HEK293 (cell line): Measurements from ENCODE around the gene MEX3C.
A peak's percentile ranks its signal among the peaks of the same experiment; 100 is the strongest.

Experiments used
- CTCF ChIA-PET: fragments of 350-600 bp; formaldehyde crosslinking; extraction: SDS; loops from one replicate; lab custom pipeline; 2021; ENCODE audit warnings: antibody characterized with exemption; lab: Yijun Ruan, JAX
- POLR2A ChIA-PET: fragments of 300-600 bp; formaldehyde crosslinking; extraction: SDS; loops from one replicate; lab custom pipeline; 2020; ENCODE audit warnings: antibody characterized with exemption, inconsistent platforms; lab: Yijun Ruan, JAX
- H3K27ac ChIP-seq: fragments of 200-500 bp; sonication (Bioruptor generic); 2 replicates; pipeline ENCODE4 v1.5.1; 2014; ENCODE audit warnings: low read depth, low read length, control low read depth, inconsistent platforms; ENCODE audit errors: extremely low read depth
- H3K36me3 ChIP-seq, 2 experiments: fragments of 200-500 bp in 1 of 2; sonication (Bioruptor generic) in 1 of 2; 1 replicate in 1 of 2; 2 replicates in 1 of 2; pipeline ENCODE4 v1.5.1; 2014 to 2017; ENCODE audit warnings: inconsistent platforms in 2 of 2, low read length in 2 of 2; ENCODE audit not compliant: control insufficient read depth in 2 of 2, insufficient read depth in 1 of 2
- H3K4me1 ChIP-seq: fragments of 200-500 bp; sonication (Bioruptor generic); 2 replicates; pipeline ENCODE4 v1.5.1; 2014; ENCODE audit warnings: mild to moderate bottlenecking, low read length, inconsistent platforms; ENCODE audit not compliant: control insufficient read depth, insufficient read depth
- H3K4me3 ChIP-seq: 2 replicates; pipeline ENCODE4 v1.5.1; 2011; ENCODE audit warnings: low read depth, mild to moderate bottlenecking, control low read depth, low read length, moderate library complexity
- H3K9me3 ChIP-seq: fragments of 200-500 bp; sonication (Bioruptor generic); 2 replicates; pipeline ENCODE4 v1.5.1; 2014; ENCODE audit warnings: low read depth, low read length, inconsistent platforms; ENCODE audit not compliant: control insufficient read depth, insufficient read depth
- BCL11B ChIP-seq: fragments of 450-650 bp; formaldehyde crosslinking; IDR thresholded peaks from 2 replicates; pipeline ENCODE4 v1.5.1; 2016; ENCODE audit warnings: low read depth, missing biosample characterization, missing genetic modification characterization
- GLIS1 ChIP-seq: fragments of 450-650 bp; formaldehyde crosslinking; IDR thresholded peaks from 2 replicates; pipeline ENCODE4 v1.5.1; 2016; ENCODE audit warnings: missing biosample characterization, missing genetic modification characterization
- KLF17 ChIP-seq: fragments of 450-650 bp; formaldehyde crosslinking; IDR thresholded peaks from 2 replicates; pipeline ENCODE4 v1.5.1; 2016; ENCODE audit warnings: missing biosample characterization, missing genetic modification characterization
- PRDM10 ChIP-seq: fragments of 450-650 bp; formaldehyde crosslinking; IDR thresholded peaks from 2 replicates; pipeline ENCODE4 v1.5.1; 2016; ENCODE audit warnings: missing biosample characterization, missing genetic modification characterization
- RBAK ChIP-seq: fragments of 450-650 bp; formaldehyde crosslinking; IDR thresholded peaks from 2 replicates; pipeline ENCODE4 v1.5.1; 2016; ENCODE audit warnings: missing biosample characterization, missing genetic modification characterization
- SALL2 ChIP-seq: fragments of 450-650 bp; formaldehyde crosslinking; IDR thresholded peaks from 2 replicates; pipeline ENCODE4 v1.5.0; 2017; ENCODE audit warnings: missing biosample characterization, mild to moderate bottlenecking, missing genetic modification characterization, borderline replicate concordance
- SP3 ChIP-seq: fragments of 450-650 bp; formaldehyde crosslinking; IDR thresholded peaks from 2 replicates; pipeline ENCODE4 v1.5.1; 2016; ENCODE audit warnings: missing biosample characterization, missing genetic modification characterization
- TSHZ1 ChIP-seq: fragments of 450-650 bp; formaldehyde crosslinking; IDR thresholded peaks from 2 replicates; pipeline ENCODE4 v1.5.1; 2016; ENCODE audit warnings: missing biosample characterization, missing genetic modification characterization, borderline replicate concordance
- WT1 ChIP-seq: fragments of 450-650 bp; formaldehyde crosslinking; IDR thresholded peaks from 2 replicates; pipeline ENCODE4 v1.5.1; 2016; ENCODE audit warnings: missing biosample characterization, missing genetic modification characterization
- YY2 ChIP-seq: fragments of 450-650 bp; formaldehyde crosslinking; IDR thresholded peaks from 2 replicates; pipeline ENCODE4 v1.5.1; 2016; ENCODE audit warnings: missing biosample characterization, missing genetic modification characterization
- ZBTB20 ChIP-seq: fragments of 450-650 bp; formaldehyde crosslinking; IDR thresholded peaks from 2 replicates; pipeline ENCODE4 v1.5.1; 2016; ENCODE audit warnings: missing biosample characterization, missing genetic modification characterization
- ZIC2 ChIP-seq: fragments of 450-650 bp; formaldehyde crosslinking; IDR thresholded peaks from 2 replicates; pipeline ENCODE4 v1.5.1; 2016; ENCODE audit warnings: missing biosample characterization, missing genetic modification characterization
- ZNF157 ChIP-seq: fragments of 450-650 bp; formaldehyde crosslinking; IDR thresholded peaks from 2 replicates; pipeline ENCODE4 v1.5.1; 2016; ENCODE audit warnings: missing biosample characterization, missing genetic modification characterization
- ZNF23 ChIP-seq: fragments of 450-650 bp; formaldehyde crosslinking; IDR thresholded peaks from 2 replicates; pipeline ENCODE4 v1.5.1; 2016; ENCODE audit warnings: missing biosample characterization, missing genetic modification characterization, borderline replicate concordance
- ZNF248 ChIP-seq: fragments of 450-650 bp; formaldehyde crosslinking; IDR thresholded peaks from 2 replicates; pipeline ENCODE4 v1.5.1; 2017; ENCODE audit warnings: missing biosample characterization, missing genetic modification characterization
- ZNF366 ChIP-seq: fragments of 450-650 bp; formaldehyde crosslinking; conservative IDR thresholded peaks from 2 replicates; pipeline ENCODE4 v1.5.1; 2016; ENCODE audit warnings: missing biosample characterization, missing genetic modification characterization
- ZNF37A ChIP-seq: fragments of 450-650 bp; IDR thresholded peaks from 2 replicates; pipeline ENCODE4 v1.5.1; 2018; ENCODE audit warnings: missing biosample characterization, missing genetic modification characterization
- ZNF398 ChIP-seq: fragments of 450-650 bp; formaldehyde crosslinking; IDR thresholded peaks from 2 replicates; pipeline ENCODE4 v1.5.1; 2017; ENCODE audit warnings: missing biosample characterization, missing genetic modification characterization
- ZNF580 ChIP-seq: fragments of 450-650 bp; formaldehyde crosslinking; IDR thresholded peaks from 2 replicates; pipeline ENCODE4 v1.5.1; 2016; ENCODE audit warnings: missing biosample characterization, missing genetic modification characterization
- ZNF629 ChIP-seq: fragments of 450-650 bp; formaldehyde crosslinking; IDR thresholded peaks from 2 replicates; pipeline ENCODE4 v1.5.1; 2017; ENCODE audit warnings: missing biosample characterization, missing genetic modification characterization
- ZNF785 ChIP-seq: fragments of 450-650 bp; formaldehyde crosslinking; IDR thresholded peaks from 2 replicates; pipeline ENCODE4 v1.5.1; 2016; ENCODE audit warnings: missing biosample characterization, missing genetic modification characterization
- ZNF830 ChIP-seq: fragments of 450-650 bp; IDR thresholded peaks from 2 replicates; pipeline ENCODE4 v1.5.0; 2018; ENCODE audit warnings: missing biosample characterization, missing genetic modification characterization, low read depth, mild to moderate bottlenecking, moderate library complexity
- ZSCAN30 ChIP-seq: fragments of 450-650 bp; IDR thresholded peaks from 2 replicates; pipeline ENCODE4 v1.5.1; 2018; ENCODE audit warnings: missing biosample characterization, mild to moderate bottlenecking, missing genetic modification characterization, moderate library complexity

The MEX3C gene

GRCh38 chr18:51137891-51138290, 59.6 kb downstream of the MEX3C start:
- Histone ChIP-seq H3K27ac (no peak overlapping the region), H3K36me3 (no peaks in the 10 kb centered on the region), H3K4me1 (0 out of 2 replicates have a peak, but pooled peaks cover 3% of the 10 kb centered on the region), H3K4me3 (no peak overlapping the region), H3K9me3 (no peaks in the 10 kb centered on the region)
- CTCF ChIA-PET, result interaction anchor here (0.6 to 2.5 kb wide), 2 partner anchors 15 to 132 kb away, joined by 3 to 11 read pairs; no protein-coding TSS in a partner anchor
- TF ChIP-seq ZNF157 (no peak), GLIS1 (tag by site-specific recombination) (peak; percentile 58), RBAK (tag by site-specific recombination) (no peak), ZNF785 (tag by site-specific recombination) (no peak), SP3 (tag by site-specific recombination) (no peak)
- POLR2A ChIA-PET, result no interaction called here

GRCh38 chr18:51137026-51137729, 60.3 kb downstream of the MEX3C start:
- ChIA-PET POLR2A (interaction anchor here (0.9 kb wide), 1 partner anchor 60 kb away, joined by 3 read pairs; the partner anchor contains the start of gene MEX3C), CTCF (interaction anchor here (0.5 to 2.5 kb wide), 12 partner anchors 9 to 642 kb away, joined by 3 to 11 read pairs (median 4); no protein-coding TSS in a partner anchor)
- Histone ChIP-seq H3K9me3 (no peaks in the 10 kb centered on the region), H3K36me3 (no peaks in the 10 kb centered on the region), H3K27ac (no peak overlapping the region), H3K4me1 (0 out of 2 replicates have a peak, but pooled peaks cover 3% of the 10 kb centered on the region), H3K4me3 (no peak overlapping the region)
- TF ChIP-seq WT1 (tag by site-specific recombination) (no peak), ZNF248 (tag by site-specific recombination) (no peak), ZIC2 (tag by site-specific recombination) (peak; percentile 98), ZNF830 (tag by site-specific recombination) (no peak), SALL2 (tag by site-specific recombination) (no peak), YY2 (tag by site-specific recombination) (no peak), ZNF629 (peak; percentile 42; the same call in 1 of the 2 replicates), KLF17 (tag by site-specific recombination) (no peak), BCL11B (tag by site-specific recombination) (no peak), GLIS1 (tag by site-specific recombination) (peak; percentile 71), ZNF37A (tag by site-specific recombination) (no peak), ZNF366 (no peak), ZNF23 (tag by site-specific recombination) (no peak), PRDM10 (0 out of 2 replicates have a peak, but pooled peaks have one; percentile 25), TSHZ1 (tag by site-specific recombination) (no peak), ZNF580 (tag by site-specific recombination) (no peak), ZSCAN30 (no peak), ZNF398 (tag by site-specific recombination) (no peak), ZBTB20 (tag by site-specific recombination) (peak; percentile 36; the same call in 1 of the 2 replicates)
